ENCODE measurements around the gene ARFGEF3.
A peak's percentile ranks its signal among the peaks of the same experiment; 100 is the strongest.

The ARFGEF3 gene

DNA sequence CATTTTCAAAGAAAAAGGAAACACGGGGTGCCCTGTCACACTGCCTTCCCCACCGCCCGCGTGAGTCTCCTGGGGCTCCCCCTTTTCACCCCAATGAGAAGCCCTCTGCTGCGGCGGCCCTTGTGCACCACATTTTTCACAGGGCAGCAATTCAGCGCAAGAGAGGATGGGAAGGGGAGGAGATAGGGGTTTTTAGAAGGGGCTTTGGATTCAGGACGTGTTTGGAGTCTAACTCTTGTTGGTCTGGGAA is 726 bp upstream of the ARFGEF3 start:
- peaks cover 9% of the 10 kb centered on the region for H3K4me1 ChIP-seq (ENCODE audit: control insufficient read depth, insufficient read depth, low read length)
- no peak overlapping the region for H3K27ac ChIP-seq (ENCODE audit: insufficient read depth, low read depth, low read length, poor library complexity, severe bottlenecking)
- no peaks in the 10 kb centered on the region for H3K36me3 ChIP-seq (ENCODE audit: control insufficient read depth, insufficient read depth, low read length)
- no peaks in the 10 kb centered on the region for H3K9me3 ChIP-seq (ENCODE audit: control insufficient read depth, low read length)
- peak overlapping the region; percentile 63 for H3K4me3 ChIP-seq (ENCODE audit: insufficient read depth, low read depth, low read length)
- peaks cover 38% of the 10 kb centered on the region for H3K27me3 ChIP-seq (ENCODE audit: control insufficient read depth, insufficient read depth, low read length, poor library complexity, severe bottlenecking)
- 11 to 15% methylated on average over 8 of the region's 8 CpGs for WGBS, 2 experiments

DNA sequence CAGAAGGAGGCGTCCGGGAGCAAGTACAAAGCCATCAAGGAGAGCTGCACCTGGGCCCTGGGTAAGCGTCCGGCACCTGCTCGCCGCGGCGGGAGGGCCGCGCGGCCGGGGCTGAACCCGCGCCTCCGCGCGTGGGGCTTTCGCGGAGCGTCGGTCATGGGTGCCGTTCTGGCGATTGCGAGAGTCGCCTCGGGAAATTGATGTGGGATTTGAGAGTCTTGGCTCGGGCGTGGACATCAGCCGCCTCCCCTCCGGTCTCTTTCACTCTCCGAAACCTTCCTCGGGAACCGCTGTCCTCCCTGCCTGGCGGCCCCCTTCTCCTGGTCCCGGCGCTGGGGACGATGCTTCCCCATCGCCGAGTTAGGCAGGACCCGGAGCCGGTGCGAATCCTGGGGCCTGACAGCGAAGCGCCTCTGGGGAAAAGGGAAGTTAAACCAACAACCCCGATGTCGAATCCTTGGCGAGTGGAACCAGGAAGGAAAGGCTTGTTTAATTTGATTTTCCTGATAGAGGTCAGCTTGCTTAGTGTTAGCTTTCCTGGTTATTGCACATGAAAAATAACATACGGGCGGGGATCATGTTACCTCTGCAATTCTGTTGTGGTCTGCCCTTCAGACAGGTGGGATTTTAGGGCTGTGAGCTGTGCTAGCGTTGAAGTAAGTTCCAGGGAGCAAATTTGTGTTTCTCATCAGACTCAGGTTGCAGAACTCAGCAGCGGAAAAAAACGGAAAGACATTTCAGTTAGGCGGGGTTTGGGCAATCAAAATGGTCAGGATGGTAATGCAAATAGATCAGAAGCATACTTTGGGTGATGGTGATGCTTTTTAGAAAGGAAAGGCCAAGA is 594 bp downstream of the ARFGEF3 start:
- Histone ChIP-seq H3K36me3 (ENCODE audit: control insufficient read depth, insufficient read depth, low read length) (no peaks in the 10 kb centered on the region), H3K27ac (ENCODE audit: insufficient read depth, low read depth, low read length, poor library complexity, severe bottlenecking) (no peak overlapping the region), H3K4me1 (ENCODE audit: control insufficient read depth, insufficient read depth, low read length) (peaks cover 9% of the 10 kb centered on the region), H3K27me3 (ENCODE audit: control insufficient read depth, insufficient read depth, low read length, poor library complexity, severe bottlenecking) (peaks cover 38% of the 10 kb centered on the region), H3K4me3 (ENCODE audit: insufficient read depth, low read depth, low read length) (peak overlapping the region; percentile 63), H3K9me3 (ENCODE audit: control insufficient read depth, low read length) (no peaks in the 10 kb centered on the region)
- WGBS, 2 experiments: 2% methylated on average over 53 of the region's 53 CpGs

DNA sequence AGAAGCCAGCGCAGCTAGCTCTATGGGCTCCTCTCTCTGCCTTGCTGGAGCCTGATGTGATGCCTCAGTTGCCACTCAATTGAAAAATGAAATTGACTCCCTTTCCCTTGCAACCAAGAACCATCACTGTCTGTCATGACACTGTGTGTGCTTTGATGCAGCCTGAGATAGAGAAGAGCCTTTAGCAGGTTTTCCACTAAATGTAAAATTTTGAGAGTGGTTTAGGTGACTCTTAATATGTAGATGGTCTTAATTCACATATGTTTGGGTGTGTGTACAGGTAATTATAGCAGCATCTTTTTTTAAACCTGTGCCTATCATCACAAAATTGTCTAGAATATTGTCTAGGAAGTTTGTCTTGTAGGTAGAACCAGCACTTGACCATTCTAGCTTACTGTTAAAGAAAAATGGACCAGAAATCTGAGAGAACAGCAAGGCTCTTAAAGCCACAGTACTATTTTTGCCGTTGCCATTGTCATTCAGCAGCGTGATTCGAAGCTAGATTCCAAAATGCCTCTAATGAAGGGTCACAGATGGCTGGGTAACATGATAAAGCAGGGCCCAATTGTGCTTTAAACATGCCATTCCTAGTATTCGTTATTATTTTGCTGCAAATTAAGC is 1.3 kb downstream of the ARFGEF3 start:
- H3K4me3 ChIP-seq (ENCODE audit: insufficient read depth, low read depth, low read length): no peak overlapping the region
- H3K4me1 ChIP-seq (ENCODE audit: control insufficient read depth, insufficient read depth, low read length): peaks cover 9% of the 10 kb centered on the region
- H3K9me3 ChIP-seq (ENCODE audit: control insufficient read depth, low read length): no peaks in the 10 kb centered on the region
- H3K27me3 ChIP-seq (ENCODE audit: control insufficient read depth, insufficient read depth, low read length, poor library complexity, severe bottlenecking): peaks cover 38% of the 10 kb centered on the region
- H3K36me3 ChIP-seq (ENCODE audit: control insufficient read depth, insufficient read depth, low read length): no peaks in the 10 kb centered on the region
- WGBS, 2 experiments: 43 to 53% methylated on average over 5 of the region's 5 CpGs
- H3K27ac ChIP-seq (ENCODE audit: insufficient read depth, low read depth, low read length, poor library complexity, severe bottlenecking): no peak overlapping the region

DNA sequence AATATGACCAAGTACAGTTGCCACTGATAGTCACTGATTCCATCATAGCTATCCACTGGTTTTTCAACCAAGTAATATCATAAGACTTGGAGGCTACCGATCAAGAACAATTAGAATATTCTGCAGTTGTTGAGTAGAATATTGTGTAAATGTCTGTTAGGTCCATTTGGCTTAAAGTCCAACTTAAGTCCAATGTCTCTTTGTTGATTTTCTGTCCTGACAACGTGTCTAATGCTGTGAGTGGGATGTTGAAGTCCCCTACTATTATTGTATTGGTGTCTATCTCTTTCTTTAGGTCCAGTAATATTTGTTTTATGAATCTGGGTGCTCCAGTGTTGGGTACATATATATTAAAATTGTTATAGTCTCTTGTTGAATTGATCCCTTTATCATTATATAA is 13.9 kb downstream of the ARFGEF3 start:
- no peaks in the 10 kb centered on the region for H3K4me1 ChIP-seq (ENCODE audit: control insufficient read depth, insufficient read depth, low read length)
- WGBS, 2 experiments: 86 to 93% methylated on average over 2 of the region's 2 CpGs
- no peaks in the 10 kb centered on the region for H3K27me3 ChIP-seq (ENCODE audit: control insufficient read depth, insufficient read depth, low read length, poor library complexity, severe bottlenecking)
- H3K27ac ChIP-seq (ENCODE audit: insufficient read depth, low read depth, low read length, poor library complexity, severe bottlenecking): no peak overlapping the region
- no peaks in the 10 kb centered on the region for H3K36me3 ChIP-seq (ENCODE audit: control insufficient read depth, insufficient read depth, low read length)
- no peak overlapping the region for H3K4me3 ChIP-seq (ENCODE audit: insufficient read depth, low read depth, low read length)
- H3K9me3 ChIP-seq (ENCODE audit: control insufficient read depth, low read length): no peaks in the 10 kb centered on the region

DNA sequence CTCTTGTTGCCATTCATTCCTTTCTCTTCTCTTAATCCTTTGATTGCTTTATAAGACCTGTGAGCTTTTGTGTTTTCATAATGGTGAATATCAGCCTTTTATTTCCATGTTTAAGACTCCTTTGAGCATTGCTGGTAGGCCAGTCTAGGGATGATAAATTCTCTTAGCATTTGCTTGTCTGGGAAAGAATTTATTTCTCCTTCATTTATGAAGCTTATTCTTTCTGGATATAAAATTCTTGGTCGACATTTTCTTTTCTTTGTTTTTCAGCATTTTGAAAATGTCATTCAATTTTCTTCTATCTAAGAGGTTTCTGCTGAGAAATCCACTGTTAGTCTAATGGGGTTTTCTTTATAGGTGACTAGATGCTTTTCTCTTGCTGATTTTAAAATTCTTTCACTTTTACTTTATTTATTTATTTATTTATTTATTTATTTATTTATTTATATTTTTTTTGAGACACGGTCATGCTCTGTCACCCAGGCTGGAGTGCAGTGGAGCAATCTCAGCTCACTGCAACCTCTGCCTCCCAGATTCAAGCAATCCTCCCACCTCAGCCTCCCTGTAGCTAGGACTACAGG is 15.0 kb downstream of the ARFGEF3 start:
- Histone ChIP-seq H3K4me3 (ENCODE audit: insufficient read depth, low read depth, low read length) (no peak overlapping the region), H3K27ac (ENCODE audit: insufficient read depth, low read depth, low read length, poor library complexity, severe bottlenecking) (no peak overlapping the region), H3K36me3 (ENCODE audit: control insufficient read depth, insufficient read depth, low read length) (no peaks in the 10 kb centered on the region), H3K27me3 (ENCODE audit: control insufficient read depth, insufficient read depth, low read length, poor library complexity, severe bottlenecking) (no peaks in the 10 kb centered on the region), H3K4me1 (ENCODE audit: control insufficient read depth, insufficient read depth, low read length) (no peaks in the 10 kb centered on the region), H3K9me3 (ENCODE audit: control insufficient read depth, low read length) (no peaks in the 10 kb centered on the region)
- WGBS, 2 experiments: 93 to 100% methylated on average over 1 to 2 of the region's 2 CpGs

DNA sequence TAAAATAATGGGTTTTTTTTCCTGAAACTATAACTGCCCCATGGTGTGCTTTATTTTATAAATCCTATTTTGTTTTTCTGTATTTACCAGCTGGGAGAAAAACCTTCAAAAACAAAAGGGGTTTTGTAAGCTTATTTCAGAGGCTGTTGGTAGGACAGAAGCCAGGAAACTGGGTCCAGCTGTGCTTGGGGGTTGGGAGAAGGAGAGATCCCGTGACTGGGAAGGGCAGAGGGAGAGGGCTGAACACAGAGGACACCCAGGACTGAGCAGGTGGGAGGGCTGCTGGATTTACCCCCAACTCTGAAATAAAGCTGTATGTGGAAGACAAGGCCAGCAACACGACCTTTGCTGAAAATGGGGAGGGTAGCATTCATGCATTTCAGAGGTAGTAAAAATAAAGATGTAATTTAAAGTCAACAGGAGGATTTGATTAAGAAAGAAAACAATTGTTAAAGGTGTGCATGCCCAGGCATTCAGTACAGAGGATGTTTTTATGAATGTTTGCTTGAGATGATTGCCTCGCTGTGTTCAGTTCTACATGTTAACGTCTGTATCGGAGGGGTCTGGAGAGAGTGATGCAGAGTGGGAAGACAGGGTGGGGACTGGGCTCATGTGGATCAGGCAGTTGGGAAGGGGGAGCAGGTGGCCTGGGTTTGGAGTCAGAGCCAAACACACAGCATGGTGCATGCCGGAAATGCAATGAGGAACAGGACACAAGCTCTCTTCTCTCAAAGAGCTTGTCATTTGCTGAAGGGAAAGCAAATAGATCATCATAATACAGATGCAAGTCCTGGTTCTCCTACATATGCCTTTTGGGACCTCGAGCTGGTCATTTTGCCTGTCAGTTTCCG is 21.4 kb downstream of the ARFGEF3 start:
- Histone ChIP-seq H3K4me3 (ENCODE audit: insufficient read depth, low read depth, low read length) (no peak overlapping the region), H3K36me3 (ENCODE audit: control insufficient read depth, insufficient read depth, low read length) (no peaks in the 10 kb centered on the region), H3K27me3 (ENCODE audit: control insufficient read depth, insufficient read depth, low read length, poor library complexity, severe bottlenecking) (no peaks in the 10 kb centered on the region), H3K27ac (ENCODE audit: insufficient read depth, low read depth, low read length, poor library complexity, severe bottlenecking) (no peak overlapping the region), H3K9me3 (ENCODE audit: control insufficient read depth, low read length) (no peaks in the 10 kb centered on the region), H3K4me1 (ENCODE audit: control insufficient read depth, insufficient read depth, low read length) (peaks cover 15% of the 10 kb centered on the region)
- 39 to 42% methylated on average over 8 of the region's 8 CpGs for WGBS, 2 experiments

DNA sequence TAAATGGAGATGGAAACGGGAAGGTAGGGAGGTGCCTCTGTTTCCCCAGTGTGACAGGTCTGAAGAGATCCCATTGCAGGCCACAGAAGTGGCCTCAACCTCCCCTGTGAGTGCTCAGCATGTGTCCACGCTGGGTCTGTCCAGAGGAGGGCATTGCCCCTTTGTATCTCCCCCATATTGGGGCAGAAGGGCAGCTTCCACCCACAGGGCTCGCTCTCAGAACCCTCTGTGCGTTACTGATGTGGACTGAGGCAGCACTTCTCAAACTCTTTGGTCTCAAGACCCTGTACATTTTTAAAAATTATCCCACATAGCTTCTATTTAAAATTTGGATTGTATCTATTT is 22.0 kb downstream of the ARFGEF3 start:
- Histone ChIP-seq H3K27ac (ENCODE audit: insufficient read depth, low read depth, low read length, poor library complexity, severe bottlenecking) (no peak overlapping the region), H3K9me3 (ENCODE audit: control insufficient read depth, low read length) (no peaks in the 10 kb centered on the region), H3K27me3 (ENCODE audit: control insufficient read depth, insufficient read depth, low read length, poor library complexity, severe bottlenecking) (no peaks in the 10 kb centered on the region), H3K36me3 (ENCODE audit: control insufficient read depth, insufficient read depth, low read length) (no peaks in the 10 kb centered on the region), H3K4me3 (ENCODE audit: insufficient read depth, low read depth, low read length) (no peak overlapping the region), H3K4me1 (ENCODE audit: control insufficient read depth, insufficient read depth, low read length) (peaks cover 15% of the 10 kb centered on the region)
- WGBS, 2 experiments: 82 to 87% methylated on average over 4 of the region's 4 CpGs

DNA sequence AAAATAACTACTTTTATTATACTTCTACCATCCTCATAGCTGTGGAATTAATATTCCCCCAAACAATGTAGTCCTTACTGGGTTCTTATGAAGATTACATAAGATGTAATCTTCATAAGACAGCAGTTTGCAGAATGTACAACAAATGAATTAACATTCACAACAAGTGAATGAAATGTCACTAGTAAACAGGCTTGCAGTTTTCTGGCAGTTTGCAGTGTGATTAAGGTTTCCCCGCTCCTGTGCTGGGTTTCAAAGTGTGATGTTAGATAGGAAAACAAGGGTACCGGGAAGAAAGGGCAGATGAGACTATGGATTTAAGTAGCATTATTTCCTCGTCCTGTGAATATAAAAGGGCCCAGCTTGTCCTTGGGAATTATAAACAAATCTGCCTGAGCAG is 22.5 kb downstream of the ARFGEF3 start:
- H3K4me1 ChIP-seq (ENCODE audit: control insufficient read depth, insufficient read depth, low read length): peaks cover 15% of the 10 kb centered on the region
- H3K27me3 ChIP-seq (ENCODE audit: control insufficient read depth, insufficient read depth, low read length, poor library complexity, severe bottlenecking): no peaks in the 10 kb centered on the region
- no peak overlapping the region for H3K4me3 ChIP-seq (ENCODE audit: insufficient read depth, low read depth, low read length)
- H3K36me3 ChIP-seq (ENCODE audit: control insufficient read depth, insufficient read depth, low read length): no peaks in the 10 kb centered on the region
- 87 to 88% methylated on average over 3 of the region's 3 CpGs for WGBS, 2 experiments
- no peaks in the 10 kb centered on the region for H3K9me3 ChIP-seq (ENCODE audit: control insufficient read depth, low read length)
- H3K27ac ChIP-seq (ENCODE audit: insufficient read depth, low read depth, low read length, poor library complexity, severe bottlenecking): no peak overlapping the region

DNA sequence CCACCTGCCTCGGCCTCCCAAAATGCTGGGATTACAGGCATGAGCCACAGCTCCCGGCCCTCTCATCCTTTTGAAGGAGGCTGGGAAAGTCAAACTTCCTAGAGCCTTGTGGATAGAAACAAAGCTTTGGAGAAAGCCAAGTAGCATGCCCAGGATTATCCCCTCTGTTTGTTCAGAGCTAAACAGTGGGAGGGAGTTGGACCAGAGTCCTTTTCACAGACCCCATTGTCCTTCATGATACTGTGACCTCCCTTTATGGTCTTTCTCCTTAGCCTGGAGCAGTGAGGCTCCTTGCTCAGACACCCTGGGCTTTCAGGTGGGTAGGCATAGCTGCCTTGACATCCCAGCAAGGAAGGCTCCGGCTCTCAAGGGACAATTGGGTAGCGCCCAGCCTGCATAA is 25.4 kb downstream of the ARFGEF3 start:
- H3K27ac ChIP-seq (ENCODE audit: insufficient read depth, low read depth, low read length, poor library complexity, severe bottlenecking): no peak overlapping the region
- H3K27me3 ChIP-seq (ENCODE audit: control insufficient read depth, insufficient read depth, low read length, poor library complexity, severe bottlenecking): no peaks in the 10 kb centered on the region
- WGBS, 2 experiments: 78 to 87% methylated on average over 4 of the region's 4 CpGs

More for the DNA sequence above, 25.4 kb downstream of the ARFGEF3 start:
- Histone ChIP-seq H3K9me3 (ENCODE audit: control insufficient read depth, low read length) (no peaks in the 10 kb centered on the region), H3K4me3 (ENCODE audit: insufficient read depth, low read depth, low read length) (no peak overlapping the region), H3K4me1 (ENCODE audit: control insufficient read depth, insufficient read depth, low read length) (peaks cover 15% of the 10 kb centered on the region), H3K36me3 (ENCODE audit: control insufficient read depth, insufficient read depth, low read length) (no peaks in the 10 kb centered on the region)

Data from ectodermal cell (in vitro differentiated cells).